ENCODE measurements around the gene TRMT1L. TPM values are rescaled to one million over a fixed set of nuclear protein-coding genes. Genes with fewer than 3 reads are reported as not detected.

The TRMT1L gene
- total and polyA plus RNA-seq, 2 donors (not counting 3 experiments of a cell fraction or from before 2014, with no cell fraction given) = 7.9 to 12.8 TPM

DNA sequence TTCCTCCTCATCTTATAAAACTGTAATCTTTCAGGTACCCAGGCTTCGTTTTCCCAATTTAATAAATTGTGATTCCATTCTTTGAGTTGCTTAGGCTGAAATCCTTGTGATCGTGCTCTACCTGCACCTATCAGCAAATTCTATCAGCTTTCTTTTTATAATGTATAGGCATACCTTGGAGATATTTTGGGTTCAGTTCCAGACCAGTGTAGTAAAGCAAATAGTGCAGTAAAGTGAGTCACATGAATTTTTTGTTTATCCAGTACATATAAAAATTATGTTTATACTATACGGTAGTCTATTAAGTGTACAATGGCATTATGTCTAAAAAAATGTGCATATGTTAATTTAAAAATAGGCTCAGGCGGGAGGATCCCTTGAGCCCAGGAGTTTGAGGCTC, 5.7 kb upstream of the TRMT1L start:
- no peak overlapping the region for H3K4me2 ChIP-seq (ENCODE audit: insufficient read depth, low read length)
- no peak overlapping the region for H2AFZ ChIP-seq (ENCODE audit: low read depth, low read length)
- no peaks in the 10 kb centered on the region for H3K27me3 ChIP-seq (ENCODE audit: control insufficient read depth in 2 of 2, insufficient read depth in 2 of 2, low read length in 2 of 2)
- H3K4me1 ChIP-seq (ENCODE audit: control insufficient read depth, extremely low read depth, insufficient read depth, low read length) = peaks cover 10% of the 10 kb centered on the region
- H3K9me1 ChIP-seq (replicated peaks; ENCODE audit: control insufficient read depth, extremely low read depth, insufficient read depth, low read length) = no peaks in the 10 kb centered on the region
- no peak for FAIRE-seq
- ChIA-PET CTCF (no interaction called here), POLR2A (no interaction called here)
- dilution Hi-C loops (cut with MboI; ENCODE audit: extremely low pct_ligation_motif_present, low sequenced_read_pairs) (no loop called here), intact Hi-C loops (cut with micrococcal nuclease) (no loop called here)
- H3K9ac ChIP-seq (replicated peaks; ENCODE audit: extremely low read depth, insufficient read depth, low read length) = no peak overlapping the region
- no peak for DNase-seq (ENCODE audit: low read depth, low spot score)
- no peak overlapping the region for H3K27ac ChIP-seq (ENCODE audit: insufficient read depth, low read depth, low read length)
- H3K36me3 ChIP-seq (ENCODE audit: control insufficient read depth in 2 of 2, extremely low read depth in 1 of 2, insufficient read depth in 2 of 2, low read length in 2 of 2) = peaks cover 0 to 2% of the 10 kb centered on the region in 2 experiments
- H3K4me3 ChIP-seq (replicated peaks in 1 of 3; ENCODE audit: insufficient read depth in 1 of 3, low read depth in 1 of 3, low read length in 3 of 3) = no peak overlapping the region
- no peaks in the 10 kb centered on the region for H3K79me2 ChIP-seq (ENCODE audit: control insufficient read depth, insufficient read depth, low read length)
- no peaks in the 10 kb centered on the region for H4K20me1 ChIP-seq (replicated peaks; ENCODE audit: control insufficient read depth, extremely low read depth, insufficient read depth, low read length)
- BruUV-seq (replicated peaks) = no TSS peak
- no peaks in the 10 kb centered on the region for H3K9me3 ChIP-seq (replicated peaks; ENCODE audit: control insufficient read depth, insufficient read depth, low read length)
- no peak for TF ChIP-seq POLR2AphosphoS5 (IDR thresholded peaks at IDR 0.05; ENCODE audit: insufficient read depth, low read depth, low read length)
- TF ChIP-seq, protein P1, sequence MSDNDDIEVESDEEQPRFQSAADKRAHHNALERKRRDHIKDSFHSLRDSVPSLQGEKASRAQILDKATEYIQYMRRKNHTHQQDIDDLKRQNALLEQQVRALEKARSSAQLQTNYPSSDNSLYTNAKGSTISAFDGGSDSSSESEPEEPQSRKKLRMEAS (IDR thresholded peaks at IDR 0.05; ENCODE audit: insufficient read depth, insufficient read length) = no peak
- no peak for TF ChIP-seq FOS (IDR thresholded peaks at IDR 0.05; ENCODE audit: borderline replicate concordance, insufficient read depth, low read length)
- TF ChIP-seq, protein P2, sequence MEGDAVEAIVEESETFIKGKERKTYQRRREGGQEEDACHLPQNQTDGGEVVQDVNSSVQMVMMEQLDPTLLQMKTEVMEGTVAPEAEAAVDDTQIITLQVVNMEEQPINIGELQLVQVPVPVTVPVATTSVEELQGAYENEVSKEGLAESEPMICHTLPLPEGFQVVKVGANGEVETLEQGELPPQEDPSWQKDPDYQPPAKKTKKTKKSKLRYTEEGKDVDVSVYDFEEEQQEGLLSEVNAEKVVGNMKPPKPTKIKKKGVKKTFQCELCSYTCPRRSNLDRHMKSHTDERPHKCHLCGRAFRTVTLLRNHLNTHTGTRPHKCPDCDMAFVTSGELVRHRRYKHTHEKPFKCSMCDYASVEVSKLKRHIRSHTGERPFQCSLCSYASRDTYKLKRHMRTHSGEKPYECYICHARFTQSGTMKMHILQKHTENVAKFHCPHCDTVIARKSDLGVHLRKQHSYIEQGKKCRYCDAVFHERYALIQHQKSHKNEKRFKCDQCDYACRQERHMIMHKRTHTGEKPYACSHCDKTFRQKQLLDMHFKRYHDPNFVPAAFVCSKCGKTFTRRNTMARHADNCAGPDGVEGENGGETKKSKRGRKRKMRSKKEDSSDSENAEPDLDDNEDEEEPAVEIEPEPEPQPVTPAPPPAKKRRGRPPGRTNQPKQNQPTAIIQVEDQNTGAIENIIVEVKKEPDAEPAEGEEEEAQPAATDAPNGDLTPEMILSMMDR (IDR thresholded peaks at IDR 0.05; ENCODE audit: extremely low read depth in 1 of 2, insufficient read depth in 1 of 2, low read depth in 1 of 2, low read length in 2 of 2) = no peak
- TF ChIP-seq MYC (IDR thresholded peaks at IDR 0.05; ENCODE audit: low read depth, low read length) = no peak
- TF ChIP-seq POLR2A (IDR thresholded peaks at IDR 0.05; ENCODE audit: low read depth, low read length) = no peak
- TF ChIP-seq GATA2 (IDR thresholded peaks at IDR 0.05; ENCODE audit: insufficient read depth, insufficient read length, low read depth, low read length) = no peak
